ENCODE results near the gene NFIX. TPM values are rescaled to one million over a fixed set of nuclear protein-coding genes. Genes with fewer than 3 reads are reported as not detected.

The NFIX gene
- total RNA-seq, 8 experiments from 2014 or later: under 0.01 to 72.3 (median 6.4) TPM

GRCh38 chr19:13024951-13025697 lies 29.8 kb downstream of the NFIX start:
- in situ Hi-C loops (cut with MboI; ENCODE audit: low pct_unique_long_range_greater_than_20kb in 2 of 9, low sequenced_read_pairs in 9 of 9, unreplicated experiment in 9 of 9): no loop called here
- Histone ChIP-seq H3K4me1 (replicated peaks in 1 of 2) (peaks cover 0 to 20% of the 10 kb centered on the region in 2 donors), H3K4me3 (no peak overlapping the region), H3K27ac (no peak overlapping the region)
- ATAC-seq (replicated peaks in 6 of 8): peak in 1 of 8 experiments; percentile 20
- WGBS, 10 experiments: 0 to 91% (median 10%) methylated on average over 1 to 22 of the region's 48 CpGs; no CpG with 5 or more reads in 2 of the 10 experiments

DNA sequence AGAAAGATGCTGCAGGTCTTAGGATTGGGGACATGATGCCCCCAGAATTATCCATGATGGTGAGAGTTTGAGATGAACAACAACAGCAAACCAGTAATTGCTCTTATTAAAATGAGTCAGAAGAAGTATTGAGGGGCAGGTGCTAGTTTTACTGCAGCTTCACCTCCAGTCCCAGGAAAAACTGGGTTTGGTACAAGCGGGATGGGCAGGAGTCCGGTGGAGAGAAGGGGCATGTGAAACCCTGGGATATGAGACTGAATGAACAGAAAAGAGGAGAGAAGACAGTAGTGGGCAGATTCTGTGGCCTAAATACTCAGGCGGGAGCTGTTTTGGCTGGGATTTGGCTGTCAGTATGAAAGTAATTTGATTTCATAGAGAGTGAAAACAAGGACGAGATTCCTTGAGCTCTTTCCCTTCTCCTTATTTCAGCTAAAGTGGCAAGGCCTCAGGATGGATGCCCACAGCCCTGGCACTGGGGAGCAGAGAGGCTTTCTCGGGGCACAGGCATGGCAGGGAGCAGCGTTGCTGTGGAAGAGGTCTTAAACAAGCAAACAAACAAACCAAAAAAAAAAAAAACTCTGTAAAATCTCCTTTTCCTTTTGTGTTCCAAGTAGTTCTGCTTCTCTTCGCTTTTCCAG lies 30.7 kb downstream of the NFIX start:
- no peak for ATAC-seq (replicated peaks in 6 of 8)
- 0 to 69% (median 18%) methylated on average over 2 to 7 of the region's 7 CpGs for WGBS, 10 experiments
- H3K27ac ChIP-seq: no peak overlapping the region
- no peak overlapping the region for H3K4me3 ChIP-seq
- in situ Hi-C loops (cut with MboI; ENCODE audit: low pct_unique_long_range_greater_than_20kb in 2 of 9, low sequenced_read_pairs in 9 of 9, unreplicated experiment in 9 of 9): no loop called here
- peaks cover 0 to 20% of the 10 kb centered on the region in 2 donors for H3K4me1 ChIP-seq (replicated peaks in 1 of 2)

DNA sequence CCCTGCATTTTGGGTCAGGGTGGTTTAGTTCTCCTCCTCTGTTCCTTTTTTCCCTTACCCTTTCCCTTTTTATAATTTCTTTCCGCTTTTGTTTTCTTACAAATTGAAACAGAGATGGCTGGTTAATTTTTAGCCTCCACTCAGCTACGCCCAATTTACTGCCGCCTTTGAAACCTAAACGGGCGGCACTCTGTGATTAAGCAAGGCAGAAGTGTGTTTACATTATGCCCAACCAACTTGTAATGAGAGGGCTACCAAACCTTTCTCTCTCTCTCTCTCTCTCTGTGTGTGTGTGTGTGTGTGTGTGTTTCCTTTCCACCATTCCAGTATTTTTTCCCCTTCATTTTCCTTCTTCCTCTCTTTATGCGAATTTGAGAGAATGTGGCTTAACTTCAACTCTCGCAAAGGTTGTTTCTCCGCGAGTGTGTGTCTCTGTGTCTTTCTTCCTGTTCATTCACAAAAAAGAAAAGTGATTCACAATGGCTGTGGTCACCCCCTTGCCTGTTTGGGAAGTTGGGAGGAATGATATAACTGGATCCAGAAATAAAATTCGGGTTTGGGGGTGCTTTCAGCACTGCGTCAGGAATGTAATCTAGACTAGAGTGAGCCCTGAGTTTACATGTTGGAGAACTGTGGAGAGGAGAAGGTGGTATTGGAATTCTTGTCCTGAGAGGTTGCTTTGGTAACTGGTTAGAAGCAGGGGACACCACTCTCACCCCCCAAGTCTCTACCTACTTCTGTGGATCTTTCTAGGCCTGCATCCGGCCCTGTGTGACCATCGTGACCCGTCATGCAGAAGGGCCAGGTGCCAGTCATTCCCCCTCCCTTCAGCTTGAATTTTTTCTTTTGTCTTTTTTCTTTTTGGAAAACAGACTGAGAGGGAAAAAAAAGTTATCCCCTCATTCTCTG lies 31.4 kb downstream of the NFIX start:
- in situ Hi-C loops (cut with MboI; ENCODE audit: low pct_unique_long_range_greater_than_20kb in 2 of 9, low sequenced_read_pairs in 9 of 9, unreplicated experiment in 9 of 9): no loop called here
- no peak for ATAC-seq (replicated peaks in 6 of 8)
- Histone ChIP-seq H3K4me1 (replicated peaks in 1 of 2) (peaks cover 2 to 20% of the 10 kb centered on the region in 2 donors), H3K27ac (no peak overlapping the region), H3K4me3 (no peak overlapping the region)
- WGBS, 10 experiments: 5 to 77% (median 17%) methylated on average over 6 to 14 of the region's 14 CpGs

DNA sequence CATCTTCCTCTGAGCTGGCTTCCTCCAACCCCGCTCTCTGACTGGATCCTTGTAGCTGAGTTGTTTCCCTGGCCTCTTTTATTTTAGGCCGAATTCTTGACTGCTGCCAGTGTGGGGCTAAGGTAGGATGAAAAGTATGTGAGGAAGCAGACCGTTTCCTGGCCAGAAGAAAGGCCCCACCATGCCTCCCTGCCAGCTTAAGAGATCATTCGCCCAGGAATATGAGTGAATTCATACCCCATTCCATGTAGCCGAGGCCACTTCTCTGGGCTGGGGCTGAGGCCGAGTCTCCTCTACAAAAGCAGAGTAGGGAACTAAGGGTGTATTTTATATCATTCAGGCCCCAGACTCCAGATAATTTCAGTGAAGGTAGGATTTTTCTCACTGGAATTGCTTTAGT lies 32.3 kb downstream of the NFIX start:
- Histone ChIP-seq H3K27ac (no peak overlapping the region), H3K4me1 (replicated peaks in 1 of 2) (peaks cover 4 to 22% of the 10 kb centered on the region in 2 donors), H3K4me3 (no peak overlapping the region)
- no peak for ATAC-seq (replicated peaks in 6 of 8)
- WGBS, 10 experiments: 22 to 80% (median 49%) methylated on average over 1 to 6 of the region's 6 CpGs; no CpG with 5 or more reads in 2 of the 10 experiments
- in situ Hi-C loops (cut with MboI; ENCODE audit: low pct_unique_long_range_greater_than_20kb in 2 of 9, low sequenced_read_pairs in 9 of 9, unreplicated experiment in 9 of 9): no loop called here

- no peak overlapping the region for H3K27ac ChIP-seq
- H3K4me1 ChIP-seq (replicated peaks in 1 of 2): peaks cover 4 to 17% of the 10 kb centered on the region in 2 donors
- in situ Hi-C loops (cut with MboI; ENCODE audit: low pct_unique_long_range_greater_than_20kb in 2 of 9, low sequenced_read_pairs in 9 of 9, unreplicated experiment in 9 of 9): no loop called here
- ATAC-seq (replicated peaks in 6 of 8): no peak
- no peak overlapping the region for H3K4me3 ChIP-seq
- 19 to 60% (median 51%) methylated on average over 1 to 3 of the region's 3 CpGs; no CpG with 5 or more reads in 5 of the 10 experiments for WGBS, 10 experiments
Measured at GRCh38 chr19:13028027-13028426, 32.8 kb downstream of the NFIX start.

- in situ Hi-C loops (cut with MboI; ENCODE audit: low pct_unique_long_range_greater_than_20kb in 2 of 9, low sequenced_read_pairs in 9 of 9, unreplicated experiment in 9 of 9): no loop called here
- no peak overlapping the region for H3K4me3 ChIP-seq
- H3K27ac ChIP-seq: no peak overlapping the region
- ATAC-seq (replicated peaks in 6 of 8): no peak
- H3K4me1 ChIP-seq (replicated peaks in 1 of 2): peaks cover 4 to 12% of the 10 kb centered on the region in 2 donors
- WGBS, 10 experiments: 14 to 80% (median 33%) methylated on average over 1 to 7 of the region's 9 CpGs; no CpG with 5 or more reads in 1 of the 10 experiments
Measured at GRCh38 chr19:13029301-13029880, 34.1 kb downstream of the NFIX start.

DNA sequence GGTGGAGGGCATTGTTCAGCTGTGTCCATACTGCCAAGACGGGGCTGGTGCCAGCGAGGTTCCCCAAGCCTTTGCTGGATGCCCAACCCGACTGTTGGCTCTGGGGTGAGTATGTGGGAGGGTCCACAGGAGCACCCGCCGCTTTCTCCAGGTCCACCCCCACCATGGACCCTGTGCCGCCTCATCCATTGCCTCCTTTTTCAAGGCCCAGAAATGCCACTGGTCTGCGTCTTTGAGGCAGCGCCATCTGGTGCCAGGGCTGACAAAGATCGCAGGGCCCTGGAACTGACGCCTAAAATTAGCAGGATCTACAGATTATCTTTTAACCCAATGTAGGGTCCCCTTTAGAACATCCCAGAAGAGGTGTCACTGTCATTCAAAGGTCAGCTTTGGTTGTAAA lies 34.6 kb downstream of the NFIX start:
- Histone ChIP-seq H3K4me3 (no peak overlapping the region), H3K4me1 (replicated peaks in 1 of 2) (peaks cover 4 to 7% of the 10 kb centered on the region in 2 donors), H3K27ac (no peak overlapping the region)
- in situ Hi-C loops (cut with MboI; ENCODE audit: low pct_unique_long_range_greater_than_20kb in 2 of 9, low sequenced_read_pairs in 9 of 9, unreplicated experiment in 9 of 9): no loop called here
- WGBS, 10 experiments: 0 to 80% (median 17%) methylated on average over 1 to 7 of the region's 10 CpGs; no CpG with 5 or more reads in 3 of the 10 experiments
- ATAC-seq (replicated peaks in 6 of 8): no peak

- in situ Hi-C loops (cut with MboI; ENCODE audit: low pct_unique_long_range_greater_than_20kb in 2 of 9, low sequenced_read_pairs in 9 of 9, unreplicated experiment in 9 of 9): no loop called here
- peak in 7 of 8 experiments; percentile 40 to 77 (median 65) for ATAC-seq (replicated peaks in 6 of 8)
- Histone ChIP-seq H3K4me3 (no peak overlapping the region), H3K4me1 (replicated peaks in 1 of 2) (peaks cover 4 to 6% of the 10 kb centered on the region in 2 donors), H3K27ac (no peak overlapping the region)
- 8 to 71% (median 24%) methylated on average over 1 to 8 of the region's 12 CpGs; no CpG with 5 or more reads in 3 of the 10 experiments for WGBS, 10 experiments
Measured at GRCh38 chr19:13031917-13032623, 36.8 kb downstream of the NFIX start.

DNA sequence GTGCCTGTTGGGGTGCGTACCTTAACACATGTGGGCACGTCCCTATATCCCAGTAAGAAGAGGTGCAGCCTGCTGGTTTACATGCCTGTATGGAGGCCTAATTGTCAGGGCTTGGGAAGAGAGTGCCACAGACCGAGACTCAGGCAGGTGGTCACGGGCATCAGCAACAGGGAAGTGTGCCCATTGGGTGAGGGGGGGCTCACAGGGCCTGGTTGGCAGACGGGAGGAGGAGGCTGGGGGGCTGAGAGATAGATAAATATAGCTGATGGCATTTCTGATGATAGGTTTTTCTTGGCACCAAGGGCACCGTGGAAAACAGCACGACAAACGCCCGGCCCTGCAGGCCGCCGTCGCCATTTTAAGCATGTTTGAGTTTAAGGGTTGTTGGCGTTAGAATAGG lies 37.6 kb downstream of the NFIX start:
- ATAC-seq (replicated peaks in 6 of 8): no peak
- H3K4me1 ChIP-seq (replicated peaks in 1 of 2): peaks cover 4 to 6% of the 10 kb centered on the region in 2 donors
- 70 to 100% (median 85%) methylated on average over 1 to 8 of the region's 13 CpGs; no CpG with 5 or more reads in 6 of the 10 experiments for WGBS, 10 experiments
- no peak overlapping the region for H3K4me3 ChIP-seq
- no peak overlapping the region for H3K27ac ChIP-seq
- in situ Hi-C loops (cut with MboI; ENCODE audit: low pct_unique_long_range_greater_than_20kb in 2 of 9, low sequenced_read_pairs in 9 of 9, unreplicated experiment in 9 of 9): no loop called here

DNA sequence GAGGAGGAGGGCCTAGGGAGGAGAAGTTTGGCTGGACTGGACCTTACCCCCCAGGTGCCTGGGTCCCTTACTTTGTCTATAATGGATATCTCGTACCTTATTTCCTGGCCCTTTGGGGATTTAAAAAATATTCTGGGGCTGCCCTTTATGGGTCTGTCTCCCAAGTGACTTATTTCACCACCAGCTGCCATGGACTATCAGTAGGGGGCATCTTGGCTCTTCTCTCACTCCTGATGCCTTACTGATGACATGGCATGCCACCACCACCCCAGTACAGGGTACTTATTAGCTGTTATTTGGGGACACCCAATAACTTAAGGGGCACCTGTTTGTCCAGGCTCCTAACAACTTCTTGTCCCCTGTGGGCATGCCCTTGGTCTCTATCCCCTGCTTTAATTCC lies 38.0 kb downstream of the NFIX start:
- Histone ChIP-seq H3K4me1 (replicated peaks in 1 of 2) (peaks cover 4 to 6% of the 10 kb centered on the region in 2 donors), H3K27ac (no peak overlapping the region), H3K4me3 (no peak overlapping the region)
- 40 to 60% methylated on average over 1 of the region's 1 CpG; no CpG with 5 or more reads in 8 of the 10 experiments for WGBS, 10 experiments
- ATAC-seq (replicated peaks in 6 of 8): no peak
- in situ Hi-C loops (cut with MboI; ENCODE audit: low pct_unique_long_range_greater_than_20kb in 2 of 9, low sequenced_read_pairs in 9 of 9, unreplicated experiment in 9 of 9): no loop called here

- Histone ChIP-seq H3K4me3 (no peak overlapping the region), H3K4me1 (replicated peaks in 1 of 2) (peaks cover 4 to 6% of the 10 kb centered on the region in 2 donors), H3K27ac (no peak overlapping the region)
- 25 to 70% (median 38%) methylated on average over 1 to 4 of the region's 8 CpGs; no CpG with 5 or more reads in 5 of the 10 experiments for WGBS, 10 experiments
- ATAC-seq (replicated peaks in 6 of 8): peak; percentile 31 to 84 (median 48)
- in situ Hi-C loops (cut with MboI; ENCODE audit: low pct_unique_long_range_greater_than_20kb in 2 of 9, low sequenced_read_pairs in 9 of 9, unreplicated experiment in 9 of 9): no loop called here
Measured at GRCh38 chr19:13033819-13034611, 38.7 kb downstream of the NFIX start.

All from motor neuron (in vitro differentiated cells).